ENCODE data around the gene LPAR3. TPM values are rescaled to one million over a fixed set of nuclear protein-coding genes. Genes with fewer than 3 reads are reported as not detected.

LPAR3 gene
- total and polyA plus RNA-seq, 2 donors (not counting 1 experiment from before 2014, with no cell fraction given) = 1.8 to 7.6 TPM

GRCh38 chr1:84861988-84862644 is 30.9 kb downstream of the LPAR3 start:
- Histone ChIP-seq H3K79me2 (ENCODE audit: control insufficient read depth, insufficient read depth, low read length) (no peaks in the 10 kb centered on the region), H3K4me1 (ENCODE audit: control insufficient read depth, extremely low read depth, insufficient read depth, low read length) (no peaks in the 10 kb centered on the region), H2AFZ (ENCODE audit: low read length) (no peak overlapping the region), H3K4me2 (ENCODE audit: extremely low read depth, insufficient read depth, low read length) (no peak overlapping the region), H3K36me3 (ENCODE audit: control insufficient read depth, insufficient read depth, low read length) (no peaks in the 10 kb centered on the region), H3K27ac (ENCODE audit: insufficient read depth, low read length) (no peak overlapping the region), H4K20me1 (ENCODE audit: control insufficient read depth, extremely low read depth, insufficient read depth, low read length) (no peaks in the 10 kb centered on the region), H3K9ac (ENCODE audit: insufficient read depth, low read length) (no peak overlapping the region), H3K27me3 (ENCODE audit: control insufficient read depth, insufficient read depth, low read length) (no peaks in the 10 kb centered on the region), H3K4me3 (replicated peaks in 1 of 4; ENCODE audit: control extremely low read depth in 1 of 4, insufficient read depth in 1 of 4, low read depth in 3 of 4, low read length in 4 of 4) (no peak overlapping the region), H3K9me3 (ENCODE audit: control insufficient read depth, insufficient read depth, low read depth, low read length) (no peaks in the 10 kb centered on the region)
- no peak for DNase-seq (ENCODE audit: low read depth in 2 of 2)
- TF ChIP-seq EZH2 (IDR thresholded peaks at IDR 0.05; ENCODE audit: low read length, missing control alignments) = no peak
- TF ChIP-seq, protein P1, sequence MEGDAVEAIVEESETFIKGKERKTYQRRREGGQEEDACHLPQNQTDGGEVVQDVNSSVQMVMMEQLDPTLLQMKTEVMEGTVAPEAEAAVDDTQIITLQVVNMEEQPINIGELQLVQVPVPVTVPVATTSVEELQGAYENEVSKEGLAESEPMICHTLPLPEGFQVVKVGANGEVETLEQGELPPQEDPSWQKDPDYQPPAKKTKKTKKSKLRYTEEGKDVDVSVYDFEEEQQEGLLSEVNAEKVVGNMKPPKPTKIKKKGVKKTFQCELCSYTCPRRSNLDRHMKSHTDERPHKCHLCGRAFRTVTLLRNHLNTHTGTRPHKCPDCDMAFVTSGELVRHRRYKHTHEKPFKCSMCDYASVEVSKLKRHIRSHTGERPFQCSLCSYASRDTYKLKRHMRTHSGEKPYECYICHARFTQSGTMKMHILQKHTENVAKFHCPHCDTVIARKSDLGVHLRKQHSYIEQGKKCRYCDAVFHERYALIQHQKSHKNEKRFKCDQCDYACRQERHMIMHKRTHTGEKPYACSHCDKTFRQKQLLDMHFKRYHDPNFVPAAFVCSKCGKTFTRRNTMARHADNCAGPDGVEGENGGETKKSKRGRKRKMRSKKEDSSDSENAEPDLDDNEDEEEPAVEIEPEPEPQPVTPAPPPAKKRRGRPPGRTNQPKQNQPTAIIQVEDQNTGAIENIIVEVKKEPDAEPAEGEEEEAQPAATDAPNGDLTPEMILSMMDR (conservative IDR thresholded peaks at IDR 0.05 in 1 of 2, IDR thresholded peaks at IDR 0.05 in 1 of 2; ENCODE audit: low read depth in 1 of 2, low read length in 2 of 2) = no peak

- no peaks in the 10 kb centered on the region for H4K20me1 ChIP-seq (ENCODE audit: control insufficient read depth, extremely low read depth, insufficient read depth, low read length)
- H3K36me3 ChIP-seq (ENCODE audit: control insufficient read depth, insufficient read depth, low read length) = no peaks in the 10 kb centered on the region
- H3K27ac ChIP-seq (ENCODE audit: insufficient read depth, low read length) = no peak overlapping the region
- no peak overlapping the region for H2AFZ ChIP-seq (ENCODE audit: low read length)
- no peak overlapping the region for H3K4me3 ChIP-seq (replicated peaks in 1 of 4; ENCODE audit: control extremely low read depth in 1 of 4, insufficient read depth in 1 of 4, low read depth in 3 of 4, low read length in 4 of 4)
- H3K4me1 ChIP-seq (ENCODE audit: control insufficient read depth, extremely low read depth, insufficient read depth, low read length) = no peaks in the 10 kb centered on the region
- H3K9me3 ChIP-seq (ENCODE audit: control insufficient read depth, insufficient read depth, low read depth, low read length) = no peaks in the 10 kb centered on the region
- no peak for DNase-seq (ENCODE audit: low read depth in 2 of 2)
- no peaks in the 10 kb centered on the region for H3K27me3 ChIP-seq (ENCODE audit: control insufficient read depth, insufficient read depth, low read length)
- H3K4me2 ChIP-seq (ENCODE audit: extremely low read depth, insufficient read depth, low read length) = no peak overlapping the region
- TF ChIP-seq, protein P1 (conservative IDR thresholded peaks at IDR 0.05 in 1 of 2, IDR thresholded peaks at IDR 0.05 in 1 of 2; ENCODE audit: low read depth in 1 of 2, low read length in 2 of 2) = no peak
- TF ChIP-seq EZH2 (IDR thresholded peaks at IDR 0.05; ENCODE audit: low read length, missing control alignments) = no peak
- H3K9ac ChIP-seq (ENCODE audit: insufficient read depth, low read length) = no peak overlapping the region
- no peaks in the 10 kb centered on the region for H3K79me2 ChIP-seq (ENCODE audit: control insufficient read depth, insufficient read depth, low read length)
Observed at GRCh38 chr1:84861516-84861915, 31.5 kb downstream of the LPAR3 start.

GRCh38 chr1:84859866-84860265 is 33.1 kb downstream of the LPAR3 start:
- no peak overlapping the region for H2AFZ ChIP-seq (ENCODE audit: low read length)
- H3K9ac ChIP-seq (ENCODE audit: insufficient read depth, low read length) = no peak overlapping the region
- no peak for DNase-seq (ENCODE audit: low read depth in 2 of 2)
- H3K27me3 ChIP-seq (ENCODE audit: control insufficient read depth, insufficient read depth, low read length) = no peaks in the 10 kb centered on the region
- no peak for TF ChIP-seq EZH2 (IDR thresholded peaks at IDR 0.05; ENCODE audit: low read length, missing control alignments)
- TF ChIP-seq, protein P1 (conservative IDR thresholded peaks at IDR 0.05 in 1 of 2, IDR thresholded peaks at IDR 0.05 in 1 of 2; ENCODE audit: low read depth in 1 of 2, low read length in 2 of 2) = no peak
- no peaks in the 10 kb centered on the region for H3K9me3 ChIP-seq (ENCODE audit: control insufficient read depth, insufficient read depth, low read depth, low read length)
- H3K79me2 ChIP-seq (ENCODE audit: control insufficient read depth, insufficient read depth, low read length) = no peaks in the 10 kb centered on the region
- H3K36me3 ChIP-seq (ENCODE audit: control insufficient read depth, insufficient read depth, low read length) = no peaks in the 10 kb centered on the region
- H3K27ac ChIP-seq (ENCODE audit: insufficient read depth, low read length) = no peak overlapping the region
- H3K4me2 ChIP-seq (ENCODE audit: extremely low read depth, insufficient read depth, low read length) = no peak overlapping the region
- H3K4me1 ChIP-seq (ENCODE audit: control insufficient read depth, extremely low read depth, insufficient read depth, low read length) = peaks cover 2% of the 10 kb centered on the region
- H4K20me1 ChIP-seq (ENCODE audit: control insufficient read depth, extremely low read depth, insufficient read depth, low read length) = no peaks in the 10 kb centered on the region
- H3K4me3 ChIP-seq (replicated peaks in 1 of 4; ENCODE audit: control extremely low read depth in 1 of 4, insufficient read depth in 1 of 4, low read depth in 3 of 4, low read length in 4 of 4) = no peak overlapping the region

Measured in fibroblast of lung (primary cell).